Measurements from ENCODE around the gene AP1B1. TPM values are rescaled to one million over a fixed set of nuclear protein-coding genes. Genes with fewer than 3 reads are reported as not detected.

Gene AP1B1
- total and polyA plus RNA-seq, 2 of the 13 experiments (the other 11 are each of a cell fraction or from before 2014, with no cell fraction given): 26.6 to 29.7 TPM

- Histone ChIP-seq H3K27me3 (ENCODE audit: control insufficient read depth in 1 of 2, insufficient read depth in 2 of 2, low read length in 2 of 2) (no peaks in the 10 kb centered on the region), H4K20me1 (ENCODE audit: insufficient read depth, low read length) (no peaks in the 10 kb centered on the region), H3K9me3 (ENCODE audit: low read length) (no peaks in the 10 kb centered on the region), H3K79me2 (ENCODE audit: insufficient read depth, low read length) (no peaks in the 10 kb centered on the region), H2AFZ (ENCODE audit: low read length) (no peak overlapping the region), H3K9ac (ENCODE audit: insufficient read depth, low read depth, low read length) (no peak overlapping the region), H3K4me1 (ENCODE audit: insufficient read depth, low read length) (no peaks in the 10 kb centered on the region), H3K36me3 (replicated peaks in 1 of 2; ENCODE audit: control insufficient read depth in 1 of 2, insufficient read depth in 2 of 2, low read length in 2 of 2) (peaks cover 6 to 13% of the 10 kb centered on the region in 2 experiments; a peak in 4 of 5 replicates), H3K4me3 (replicated peaks in 1 of 3; ENCODE audit: insufficient read depth in 1 of 3, low read depth in 2 of 3, low read length in 3 of 3) (no peak overlapping the region), H3K4me2 (ENCODE audit: low read depth, low read length) (no peak overlapping the region), H3K27ac (ENCODE audit: extremely low read length, insufficient read depth, low read length) (no peak overlapping the region)
- in situ Hi-C loops (cut with HindIII; ENCODE audit: extremely low pct_ligation_motif_present, low pct_unique_long_range_greater_than_20kb): no loop called here
- intact Hi-C loops (cut with micrococcal nuclease; ENCODE audit: unreplicated experiment): no loop called here
- POLR2A ChIA-PET: no interaction called here
- ATAC-seq (no peak), DNase-seq (ENCODE audit: low spot score) (no peak), FAIRE-seq (no peak)
- no TSS peak for BruUV-seq (replicated peaks)
- CTCF ChIA-PET (ENCODE audit: low intra/inter-chr PET ratio, low total read pairs): no interaction called here
- 91% methylated on average over 9 of the region's 10 CpGs for WGBS (ENCODE audit: low lambda C conversion rate)
- no peak for TF ChIP-seq ZNF362 (CRISPR knock-in tag; IDR thresholded peaks at IDR 0.05; ENCODE audit: borderline replicate concordance)
- TF ChIP-seq HNF4G (IDR thresholded peaks at IDR 0.05; ENCODE audit: borderline replicate concordance, low read depth, low read length): no peak
- no peak for TF ChIP-seq HNF4G (CRISPR knock-in tag; IDR thresholded peaks at IDR 0.05; ENCODE audit: borderline replicate concordance, low read depth)
- TF ChIP-seq DMAP1 (CRISPR knock-in tag; IDR thresholded peaks at IDR 0.05): no peak
- TF ChIP-seq ZNF557 (CRISPR knock-in tag; IDR thresholded peaks at IDR 0.05): no peak
- TF ChIP-seq ZNF335 (CRISPR knock-in tag; IDR thresholded peaks at IDR 0.05): no peak
- TF ChIP-seq CBFB (CRISPR knock-in tag; IDR thresholded peaks at IDR 0.05): no peak
- no peak for TF ChIP-seq HES4 (CRISPR knock-in tag; IDR thresholded peaks at IDR 0.05; ENCODE audit: borderline replicate concordance)
- no peak for TF ChIP-seq ZFP36L2 (CRISPR knock-in tag; IDR thresholded peaks at IDR 0.05)
- no peak for TF ChIP-seq ZBTB34 (CRISPR knock-in tag; IDR thresholded peaks at IDR 0.05)
- TF ChIP-seq PAWR (CRISPR knock-in tag; IDR thresholded peaks at IDR 0.05; ENCODE audit: borderline replicate concordance): no peak
- no peak for TF ChIP-seq AGO2 (optimal IDR thresholded peaks at IDR 0.05; ENCODE audit: low read depth, low read length)
- TF ChIP-seq ZNF674 (CRISPR knock-in tag; IDR thresholded peaks at IDR 0.05; ENCODE audit: low read depth): no peak
- TF ChIP-seq ZBTB1 (CRISPR knock-in tag; IDR thresholded peaks at IDR 0.05; ENCODE audit: borderline replicate concordance): no peak
- no peak for TF ChIP-seq NCOA1 (CRISPR knock-in tag; IDR thresholded peaks at IDR 0.05)
- TF ChIP-seq STAG1 (CRISPR knock-in tag; IDR thresholded peaks at IDR 0.05): no peak
- TF ChIP-seq ZFP41 (CRISPR knock-in tag; IDR thresholded peaks at IDR 0.05; ENCODE audit: borderline replicate concordance): no peak
Observed at GRCh38 chr22:29326481-29326880, 61.9 kb downstream of the AP1B1 start.

Data from HepG2 (cell line).